Hematopoietic multipotent progenitor cell treated with erythropoietin and hydrocortisone succinate and interleukin-3 and kit ligand, for 6 days (in vitro differentiated cells): Measurements from ENCODE around the gene WSCD2.

ENCODE experiments used
- DNase-seq: peaks from one replicate; pipeline ENCODE4 v3.0.0-alpha.2; 2015

Gene WSCD2

DNA sequence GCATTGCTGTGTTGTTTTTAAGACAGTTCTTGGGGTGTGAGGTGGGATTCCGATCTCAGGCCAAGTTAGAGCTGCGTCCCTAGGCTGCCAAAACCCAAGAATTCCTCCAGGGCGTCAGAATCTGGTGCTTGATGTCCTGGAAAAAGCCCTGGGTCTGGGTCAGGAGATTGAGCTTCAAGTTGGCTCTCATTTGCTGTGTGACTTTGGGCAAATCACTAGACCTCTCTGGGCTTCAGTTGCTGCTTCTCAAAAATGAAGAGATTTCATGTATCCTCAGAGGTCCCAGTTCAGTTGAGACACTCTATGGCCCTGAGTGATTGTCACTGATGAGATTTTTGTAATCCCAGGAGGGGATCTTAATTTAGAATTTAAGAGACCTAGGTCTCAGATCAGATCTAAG, 1.9 kb downstream of the WSCD2 start:
- no peak for DNase-seq

DNA sequence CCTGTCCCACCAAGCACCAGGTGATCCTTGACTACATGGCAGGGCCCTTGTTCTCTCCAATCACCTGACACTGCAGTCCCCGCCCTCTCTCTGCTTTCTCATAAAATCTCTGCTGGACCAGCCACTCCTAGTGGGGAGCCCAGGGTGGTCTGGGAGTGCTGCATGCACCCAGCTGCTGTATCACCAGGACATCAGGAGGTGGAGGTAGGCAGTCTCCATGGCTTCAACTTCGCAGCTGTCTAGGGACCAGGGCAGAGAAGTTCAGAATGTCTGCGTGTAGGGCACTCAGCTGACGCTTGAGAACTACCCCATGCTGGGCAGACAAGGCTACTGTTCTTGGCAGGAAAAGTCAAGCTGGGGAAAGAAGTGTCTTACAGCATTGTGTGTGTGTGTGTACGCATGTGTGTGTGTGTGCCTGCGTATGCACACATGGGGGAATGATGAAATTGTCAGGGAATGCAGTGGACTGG, 2.6 kb downstream of the WSCD2 start:
- no peak for DNase-seq

DNA sequence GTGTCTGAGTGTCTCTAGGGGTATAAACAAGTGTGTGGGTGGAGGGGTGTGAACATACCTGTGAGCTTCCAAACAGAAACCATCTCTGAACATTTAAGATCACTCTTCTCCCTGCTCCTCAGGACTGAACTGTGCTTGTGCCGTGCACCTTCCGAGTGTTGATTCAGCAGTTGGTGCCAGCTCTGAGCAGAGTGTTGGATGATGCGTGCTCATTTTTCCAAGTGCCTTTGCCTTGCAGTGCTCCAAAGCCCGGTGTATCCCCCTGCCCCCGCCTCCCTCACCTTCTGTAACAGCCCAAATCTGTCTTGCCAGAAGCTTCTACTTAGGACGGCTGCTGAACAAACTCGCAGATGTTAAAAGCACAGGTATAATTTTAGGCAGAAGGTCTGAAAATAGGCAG, 4.4 kb downstream of the WSCD2 start:
- no peak for DNase-seq

DNA sequence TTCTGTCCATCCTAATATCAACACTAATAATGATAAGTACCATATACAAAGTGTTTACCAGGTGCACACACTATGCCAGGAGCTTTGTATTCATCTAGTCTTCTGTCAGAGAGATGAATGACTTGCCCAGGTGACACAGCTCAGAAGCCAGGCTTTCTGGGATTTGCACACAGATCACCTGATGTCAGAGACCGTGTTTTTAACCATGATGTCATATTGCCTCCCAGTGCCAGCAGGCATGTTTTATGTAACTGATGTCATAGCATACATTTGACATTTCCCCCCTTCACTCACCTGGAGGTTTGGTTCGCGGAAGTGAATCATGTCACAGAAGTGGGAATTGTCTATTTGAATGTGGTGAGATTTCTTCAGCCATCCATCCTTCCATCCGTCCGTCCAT, 5.7 kb downstream of the WSCD2 start:
- no peak for DNase-seq

DNA sequence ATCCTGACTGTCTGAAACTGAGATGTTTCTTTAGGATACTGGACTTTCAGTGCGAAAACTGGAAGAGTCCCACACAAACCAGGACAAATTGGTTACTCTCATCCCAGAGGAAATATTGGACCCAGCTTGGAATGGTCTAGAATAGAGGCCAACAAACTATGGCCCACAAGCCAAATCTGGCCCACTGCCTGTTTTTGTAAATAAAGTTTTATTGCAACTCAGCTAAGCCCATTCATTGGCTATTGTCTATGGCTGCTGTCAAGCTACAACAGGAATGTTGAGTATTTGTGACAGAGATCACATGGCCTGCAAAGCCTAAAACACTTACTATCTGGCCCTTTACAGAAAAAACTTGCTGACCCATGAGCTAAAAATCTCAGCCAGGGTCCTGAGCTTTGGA, 6.5 kb downstream of the WSCD2 start:
- DNase-seq: no peak

DNA sequence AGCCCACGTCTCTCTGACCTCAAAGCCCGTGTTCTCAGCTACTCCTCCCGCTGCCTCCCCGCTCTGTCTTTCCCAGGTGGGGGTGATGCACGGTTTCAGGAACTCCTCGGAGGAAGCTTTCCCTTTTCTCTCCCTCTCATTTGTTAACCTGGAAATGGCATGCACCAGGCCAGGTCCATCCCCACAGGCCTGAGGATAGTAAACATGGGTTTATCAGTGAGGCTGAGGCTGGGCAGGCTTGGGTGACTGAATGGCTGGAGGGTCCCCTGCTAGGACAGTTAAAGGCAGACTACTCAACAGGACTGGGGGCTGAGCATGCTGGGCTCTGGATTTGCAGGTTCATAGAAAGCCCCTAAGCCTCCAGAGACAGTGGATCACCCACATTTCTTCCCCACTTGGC, 7.6 kb downstream of the WSCD2 start:
- DNase-seq: no peak

DNA sequence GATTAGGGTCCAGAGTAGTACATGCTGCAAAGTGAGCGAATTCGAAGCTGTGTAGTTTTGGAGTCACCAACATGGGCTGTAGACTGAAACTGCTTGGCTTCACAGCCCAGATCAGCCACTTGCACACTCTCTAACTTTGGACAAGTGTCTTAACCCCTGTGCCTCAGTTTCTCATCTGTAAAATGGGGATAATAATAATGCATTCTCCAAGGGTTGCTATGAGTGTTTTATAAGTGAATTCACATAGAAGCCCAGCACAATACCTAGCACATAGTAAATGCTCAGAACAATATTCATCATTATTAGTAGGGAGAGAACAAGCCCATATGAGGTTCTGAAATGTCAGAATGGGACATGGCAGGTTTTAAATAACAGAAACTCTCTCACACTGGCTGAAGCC, 10.4 kb downstream of the WSCD2 start:
- no peak for DNase-seq

DNA sequence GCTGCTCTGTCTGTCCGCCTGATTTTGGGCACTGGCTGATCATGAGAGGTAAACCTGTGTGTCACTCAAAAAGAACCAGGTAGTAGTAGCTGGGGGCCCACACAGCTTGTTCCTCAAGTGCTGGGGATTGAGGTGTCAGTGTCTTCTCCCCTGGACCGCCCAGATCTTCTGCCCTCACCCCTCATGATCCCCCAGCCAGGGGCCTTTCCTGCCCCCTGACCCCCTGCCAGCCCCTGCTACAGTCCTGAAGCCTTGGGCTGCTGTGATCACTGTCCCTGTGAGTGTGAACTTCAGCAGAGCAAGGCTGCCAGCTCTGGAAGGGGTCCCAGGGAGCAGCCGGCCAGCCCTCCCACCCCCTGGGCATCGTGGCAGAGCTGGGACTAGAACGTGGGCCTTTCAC, 11.4 kb downstream of the WSCD2 start:
- DNase-seq: no peak

DNA sequence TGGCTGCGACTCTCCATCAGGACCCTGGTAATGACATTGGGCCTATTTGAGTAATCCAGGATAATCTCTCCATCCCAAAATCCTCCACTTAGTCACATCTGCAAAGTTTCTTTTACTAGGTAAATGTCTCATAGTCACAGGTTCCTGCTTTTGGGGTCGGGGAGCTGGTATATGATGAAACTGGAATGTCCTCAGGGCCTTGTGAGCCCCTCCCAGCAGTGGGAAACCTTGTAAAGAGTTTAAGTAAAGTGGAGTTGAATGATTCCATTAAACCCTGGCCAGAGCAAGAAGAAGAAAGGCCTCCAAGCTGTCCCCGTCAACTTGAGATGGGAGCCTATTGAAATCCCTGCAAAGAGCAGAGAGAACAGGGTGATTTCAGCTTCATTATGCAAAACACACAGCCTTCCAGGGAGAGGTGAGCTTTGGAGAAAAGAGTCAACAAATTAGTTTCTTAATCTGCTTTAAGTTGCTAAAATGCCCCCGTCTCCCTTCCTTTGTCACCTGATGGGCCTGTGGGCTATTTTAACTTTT, 12.6 kb downstream of the WSCD2 start:
- DNase-seq: no peak

DNA sequence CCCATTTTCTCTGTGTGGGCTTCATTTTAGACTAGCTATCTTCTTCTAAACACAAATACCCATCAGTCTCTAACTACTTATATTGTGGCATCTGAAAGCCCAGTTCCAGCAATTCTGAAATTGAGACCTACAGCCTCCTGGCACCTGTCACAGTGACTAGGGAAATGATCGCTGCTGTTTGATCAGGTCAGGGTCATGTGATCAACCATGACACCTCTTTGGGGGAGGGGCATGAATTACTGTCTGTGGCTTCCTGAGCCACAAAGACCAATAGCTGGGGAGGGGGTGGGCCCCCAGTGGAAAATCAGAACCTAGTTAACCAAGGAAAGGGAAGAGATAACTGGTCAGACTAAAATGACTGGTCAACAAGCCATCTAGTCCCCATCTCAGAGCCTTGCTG, 14.1 kb downstream of the WSCD2 start:
- DNase-seq: no peak

DNA sequence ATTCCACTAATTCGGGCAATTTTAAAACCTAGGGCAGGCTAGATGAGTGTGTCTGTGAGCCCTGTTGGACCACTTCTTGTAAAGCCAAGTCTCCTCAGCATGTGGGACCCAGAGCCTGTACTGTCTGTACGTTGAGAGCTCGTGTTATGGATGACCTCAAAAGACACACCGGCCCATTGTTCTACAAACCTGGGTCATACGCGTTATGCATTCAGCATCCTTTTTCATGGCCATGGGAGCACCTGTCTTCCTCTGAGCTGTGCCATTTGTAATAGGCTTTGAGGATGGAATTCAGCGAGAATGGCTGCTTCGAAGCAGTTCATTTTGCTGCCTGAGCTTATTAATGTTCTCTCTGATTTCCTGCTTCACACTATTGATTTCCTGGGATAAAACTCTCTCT, 15.0 kb downstream of the WSCD2 start:
- no peak for DNase-seq

DNA sequence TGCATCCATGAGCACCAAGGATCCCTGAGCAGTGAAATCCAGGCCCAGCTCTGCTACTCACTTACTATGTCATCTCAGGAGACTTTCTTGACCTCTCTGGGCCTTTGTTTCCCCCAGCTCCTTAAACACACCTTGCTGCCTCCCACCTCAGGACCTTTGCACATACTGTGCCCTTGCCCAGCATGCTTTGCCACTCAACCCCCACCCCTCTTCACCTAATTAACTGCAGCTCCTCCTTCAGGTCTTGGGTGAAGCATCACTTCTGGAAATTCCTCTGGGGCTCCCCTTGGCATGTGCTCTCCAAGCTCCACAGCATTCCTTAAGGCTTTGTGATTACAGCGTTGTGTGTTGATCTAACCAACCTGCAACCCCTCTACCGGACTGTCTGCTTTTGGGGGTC, 15.9 kb downstream of the WSCD2 start:
- no peak for DNase-seq

DNA sequence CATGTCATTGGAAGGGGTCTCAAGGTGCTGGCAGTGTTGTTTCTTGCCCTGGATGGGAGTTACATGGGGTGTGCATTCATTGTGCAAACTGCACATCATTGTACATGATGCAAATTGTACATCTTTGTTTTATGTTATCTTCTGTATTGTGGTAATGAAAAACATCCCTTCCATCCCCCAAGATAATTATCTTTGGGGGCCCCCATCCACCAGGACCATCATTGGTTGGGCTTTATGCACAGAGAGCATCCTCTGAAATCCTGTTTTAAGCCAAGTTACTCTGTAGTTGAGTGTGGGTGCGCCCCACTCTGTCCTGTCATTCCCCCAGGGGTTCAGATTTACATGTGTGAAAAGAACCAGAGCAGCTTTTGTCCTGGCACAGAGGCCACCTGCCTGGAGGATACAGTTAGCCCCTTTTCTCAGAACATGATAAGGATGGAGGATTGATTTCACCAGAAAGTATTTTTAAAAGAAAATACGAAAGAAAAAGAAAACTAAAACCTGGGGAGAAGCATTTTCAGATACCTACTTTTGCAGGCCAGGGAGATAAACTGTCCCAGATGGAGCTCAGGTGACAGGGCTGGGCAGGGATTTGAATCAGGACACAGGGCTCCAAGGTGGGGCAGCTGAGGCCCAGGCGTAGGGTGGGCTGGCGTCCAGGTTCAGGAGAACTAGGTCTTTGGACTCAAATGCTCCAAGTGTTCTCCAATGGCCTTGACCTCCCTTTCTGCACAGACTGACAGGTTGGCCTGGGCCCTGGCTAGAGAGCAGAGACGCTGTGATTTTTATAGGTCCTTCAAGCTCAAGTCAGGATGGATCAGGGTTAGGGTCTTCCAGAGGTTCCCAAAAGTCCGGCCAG, 17.2 kb downstream of the WSCD2 start:
- no peak for DNase-seq

DNA sequence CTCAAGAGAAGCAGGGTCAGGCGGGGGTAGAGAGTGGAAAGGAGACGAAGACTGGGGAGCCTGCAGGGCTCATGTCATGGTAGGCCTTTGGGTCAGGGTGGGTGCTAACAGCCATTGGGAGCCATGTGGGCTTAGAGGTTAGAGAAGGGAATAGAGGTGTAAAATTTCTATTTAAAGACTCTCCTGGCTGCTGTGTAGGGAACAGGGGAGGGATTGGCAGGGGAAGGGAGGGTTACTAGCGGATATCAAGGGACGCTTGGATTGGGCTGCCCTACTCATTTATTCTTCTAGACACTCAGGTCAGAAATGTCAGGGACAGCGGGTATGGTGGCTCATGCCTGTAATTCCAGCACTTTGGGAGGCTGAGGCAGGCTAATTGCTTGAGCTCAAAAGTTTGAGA, 18.2 kb downstream of the WSCD2 start:
- no peak for DNase-seq

DNA sequence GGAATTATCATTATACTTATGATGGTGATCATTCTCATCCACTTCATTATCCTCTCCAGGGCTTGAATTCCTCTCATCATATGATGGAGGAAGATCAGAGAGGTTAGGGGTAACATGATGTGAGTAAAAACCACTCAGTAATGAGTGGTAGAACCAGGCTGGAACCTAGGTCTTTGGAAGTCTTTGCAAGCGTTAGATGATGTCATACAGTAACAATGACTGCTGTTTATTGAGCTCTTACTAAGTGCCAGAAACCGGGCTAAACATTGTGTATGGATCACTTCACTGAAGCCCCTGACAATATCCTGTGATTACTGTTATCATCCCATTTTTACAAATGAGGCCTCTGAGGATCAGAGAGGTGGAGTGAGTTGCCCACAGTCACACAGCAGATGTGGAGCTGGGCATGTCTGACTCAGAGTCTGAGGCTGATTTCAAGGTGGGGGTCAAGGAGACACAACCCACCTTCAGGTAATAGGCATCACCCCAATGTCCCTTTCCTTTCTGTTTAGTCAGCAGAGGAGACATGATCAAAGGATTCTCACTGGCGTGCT, 19.5 kb downstream of the WSCD2 start:
- DNase-seq: no peak

DNA sequence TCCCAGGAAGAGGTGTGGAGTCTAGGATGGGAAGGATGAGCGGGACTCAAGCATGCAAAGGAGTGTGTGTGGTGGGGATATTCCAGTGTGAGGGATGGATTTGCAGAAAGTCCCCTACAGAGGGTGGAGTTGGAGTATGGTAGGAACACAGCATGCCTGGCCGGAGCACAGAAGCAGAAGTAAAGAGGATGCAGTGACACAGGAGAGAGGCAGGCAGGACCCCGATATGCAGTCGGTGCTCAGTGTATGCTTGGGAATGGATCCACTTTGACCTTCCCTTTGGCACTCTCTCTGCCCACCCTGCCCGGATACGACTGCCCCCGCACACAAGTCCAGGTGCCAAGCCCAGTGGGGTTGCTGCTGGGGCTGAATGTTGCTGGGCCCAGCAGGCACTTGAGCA, 21.3 kb downstream of the WSCD2 start:
- no peak for DNase-seq

DNA sequence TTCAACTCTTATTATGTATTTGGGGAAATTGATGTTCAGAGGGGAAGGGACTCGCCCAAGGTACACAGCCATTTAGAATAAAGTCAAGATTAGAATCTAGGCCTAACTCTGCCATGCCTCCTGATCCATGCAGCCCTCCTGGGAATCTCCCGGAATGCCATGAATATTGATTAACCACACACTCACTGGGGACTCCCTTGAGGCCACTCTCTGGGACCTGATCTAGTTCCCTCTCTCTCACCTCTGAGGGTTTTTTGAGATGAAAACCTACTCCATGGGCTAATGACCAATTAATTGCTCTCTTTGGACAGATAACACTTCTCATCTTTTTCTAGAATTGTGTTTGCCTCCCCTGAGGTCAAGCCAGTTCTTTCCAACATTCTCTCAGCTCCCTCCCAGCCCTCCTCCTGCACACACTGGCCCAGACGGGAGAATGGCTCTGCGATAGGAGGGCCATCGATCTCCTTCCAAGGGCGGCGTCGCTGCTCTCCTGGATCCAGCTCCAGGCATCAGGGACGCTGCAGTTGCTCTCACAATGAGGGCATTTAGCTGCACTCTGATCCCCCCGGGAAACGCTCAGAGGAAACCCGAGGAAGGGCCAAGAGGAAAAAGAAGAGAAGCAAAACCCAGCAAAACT, 22.6 kb downstream of the WSCD2 start:
- DNase-seq: no peak

DNA sequence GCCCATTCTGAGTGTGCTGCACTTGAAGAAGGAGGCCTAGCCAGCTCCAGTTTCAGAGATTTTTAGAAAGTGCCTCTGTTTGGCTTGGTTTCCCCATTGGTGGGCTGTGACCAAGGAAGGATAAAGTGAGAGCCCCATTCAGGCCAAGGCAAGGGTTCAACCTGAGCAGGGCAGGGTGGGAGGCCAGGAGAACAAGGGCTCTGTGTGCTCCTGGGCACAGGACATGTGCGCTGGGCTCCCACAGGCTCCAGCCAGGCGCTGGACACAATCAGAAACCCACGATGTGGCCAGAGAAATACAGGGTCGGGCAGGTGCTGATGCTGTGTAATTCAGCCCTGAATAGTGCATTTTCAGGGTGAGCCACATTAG, 23.1 kb downstream of the WSCD2 start:
- DNase-seq: no peak

DNA sequence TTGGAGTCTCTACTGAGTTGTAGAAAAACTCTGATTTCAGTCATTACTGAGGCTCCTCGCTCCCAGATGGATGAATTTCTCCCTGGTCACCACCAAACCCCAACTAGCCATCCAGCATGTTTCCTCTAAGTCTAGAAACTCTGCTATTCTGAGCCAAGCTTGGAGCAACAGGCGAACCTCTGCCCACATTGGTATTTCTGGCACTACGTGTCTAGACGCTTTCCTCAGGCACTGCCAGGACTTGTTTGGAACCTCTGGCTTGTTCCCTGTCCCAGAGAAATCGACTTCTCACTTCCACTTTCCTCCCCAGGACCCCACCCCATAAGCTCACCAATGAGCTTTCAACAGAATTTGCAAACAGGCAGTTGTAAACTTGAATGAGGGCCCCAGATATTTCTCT, 27.6 kb downstream of the WSCD2 start:
- DNase-seq: no peak

DNA sequence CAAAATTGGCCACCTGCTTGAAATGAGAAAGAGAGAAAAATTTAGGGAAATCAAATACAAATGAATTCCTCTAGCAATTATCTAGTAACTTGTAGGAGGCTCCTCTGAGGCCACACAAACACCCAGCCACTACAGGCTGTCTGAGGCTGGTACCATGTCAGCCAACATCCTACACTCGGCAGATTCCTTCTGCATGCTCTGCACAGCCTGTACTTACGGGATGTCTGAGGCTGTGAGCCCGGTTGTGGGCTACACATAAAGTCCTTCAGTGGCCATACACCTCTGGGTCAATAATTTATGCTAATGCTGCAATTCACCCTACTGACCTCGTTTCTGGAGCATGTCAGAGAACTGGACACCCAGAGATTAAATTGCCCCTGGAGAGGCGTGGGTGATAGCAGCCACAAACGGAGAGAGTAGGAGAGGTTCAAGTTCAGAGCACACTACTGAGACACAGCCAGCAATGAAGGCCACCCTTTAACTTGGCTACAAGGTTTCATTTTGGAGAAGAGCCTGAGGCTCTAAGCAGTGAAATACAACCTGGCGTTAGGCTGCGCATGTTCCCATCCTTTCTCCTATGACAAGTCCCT, 28.9 kb downstream of the WSCD2 start:
- DNase-seq: no peak

DNA sequence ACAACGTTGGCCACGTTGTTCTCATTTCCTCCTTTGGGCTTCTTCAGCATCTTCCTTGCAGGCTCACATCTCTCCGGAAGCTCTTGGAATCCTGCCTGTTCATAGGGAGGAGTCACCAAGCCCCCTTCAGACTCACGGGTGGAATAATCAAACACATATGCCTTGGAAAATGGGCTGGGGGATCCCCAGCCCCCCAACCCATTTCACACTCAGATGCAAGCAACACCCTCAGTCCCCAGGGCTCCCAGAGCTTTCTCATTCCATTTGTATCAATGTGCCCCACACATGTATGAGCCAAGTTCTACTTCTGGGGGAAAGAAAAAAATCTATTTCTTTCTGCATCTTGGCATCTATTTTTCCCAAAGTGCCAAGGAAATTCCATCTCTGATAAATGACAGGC, 33.1 kb downstream of the WSCD2 start:
- DNase-seq: no peak

DNA sequence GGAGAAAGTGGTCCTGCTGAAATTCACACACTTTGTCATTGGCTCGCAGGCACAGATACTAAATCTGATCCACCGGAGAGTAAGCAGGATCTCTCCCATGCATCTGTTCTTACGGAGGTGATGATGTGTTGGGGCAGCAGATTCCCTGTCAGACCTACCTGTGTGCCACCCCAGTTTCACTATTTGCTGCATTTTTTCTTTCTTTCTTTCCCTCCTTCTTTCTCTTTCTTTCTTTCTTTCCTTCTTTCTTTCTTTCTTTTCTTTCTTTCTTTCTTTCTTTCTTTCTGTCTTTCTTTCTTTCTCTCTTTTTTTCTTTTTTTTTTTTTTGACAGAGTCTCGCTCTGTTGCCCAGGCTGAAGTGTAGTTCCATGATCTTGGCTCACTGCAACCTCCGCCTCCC, 37.4 kb downstream of the WSCD2 start:
- no peak for DNase-seq

DNA sequence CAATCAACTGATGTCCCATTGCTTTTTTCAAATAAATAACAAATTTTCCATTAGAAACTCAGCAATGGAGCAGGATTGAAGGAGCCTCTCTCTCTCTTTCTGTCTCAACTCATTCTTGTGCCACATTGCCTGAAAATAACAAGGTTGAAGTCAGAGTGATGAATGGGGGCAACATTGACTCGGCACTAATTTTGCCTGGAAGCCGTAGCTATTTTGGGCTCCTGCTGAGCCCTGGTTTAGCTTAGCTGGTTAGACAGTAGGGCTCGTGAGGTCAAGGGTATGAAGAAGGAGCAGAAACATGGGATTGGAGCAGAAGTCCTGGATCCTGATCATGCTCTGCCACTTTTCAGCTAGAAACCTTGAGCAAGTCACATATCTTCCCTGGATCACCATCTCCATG, 38.9 kb downstream of the WSCD2 start:
- no peak for DNase-seq

DNA sequence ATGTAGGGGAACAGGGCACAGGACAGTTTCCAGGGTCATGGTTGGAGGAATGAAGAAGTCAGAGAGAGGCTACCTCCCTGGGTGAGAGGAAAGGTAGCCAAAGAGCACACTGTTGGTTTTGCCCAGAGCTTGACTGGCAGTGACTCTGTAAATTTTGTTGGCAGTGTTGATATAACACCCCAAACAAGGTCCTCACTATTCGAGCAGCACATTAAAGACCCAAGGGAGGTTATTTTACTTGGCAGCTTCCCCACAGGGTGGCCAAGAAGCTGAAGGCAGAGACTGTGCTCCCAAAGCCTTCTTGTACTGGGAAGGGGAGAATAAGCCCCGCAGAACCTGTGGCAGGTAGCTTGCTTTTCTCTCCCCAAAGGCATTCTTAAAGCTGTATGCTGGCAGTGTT, 40.6 kb downstream of the WSCD2 start:
- no peak for DNase-seq
